ENCODE results near the gene SSTR4.

The SSTR4 gene

DNA sequence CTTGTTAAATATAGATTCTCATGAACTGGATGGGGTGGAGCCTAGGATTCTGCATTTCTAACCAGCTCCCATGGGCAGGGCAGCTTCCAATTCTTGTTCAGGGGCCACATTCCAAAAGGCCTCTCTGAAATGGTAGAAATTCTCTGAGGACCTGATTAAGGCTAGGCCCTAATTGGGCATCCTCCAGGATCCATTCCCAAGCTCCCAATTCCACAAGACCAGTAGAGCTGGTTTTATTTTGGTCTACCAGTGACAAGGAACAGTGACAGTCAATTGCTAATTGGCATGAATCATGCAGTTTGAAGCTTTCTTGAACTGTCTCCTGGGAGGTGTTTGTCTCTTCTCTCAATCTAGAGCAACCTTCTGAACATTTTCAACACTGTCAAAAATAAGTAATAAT is 11.3 kb downstream of the SSTR4 start:
- DNase-seq = no peak

DNA sequence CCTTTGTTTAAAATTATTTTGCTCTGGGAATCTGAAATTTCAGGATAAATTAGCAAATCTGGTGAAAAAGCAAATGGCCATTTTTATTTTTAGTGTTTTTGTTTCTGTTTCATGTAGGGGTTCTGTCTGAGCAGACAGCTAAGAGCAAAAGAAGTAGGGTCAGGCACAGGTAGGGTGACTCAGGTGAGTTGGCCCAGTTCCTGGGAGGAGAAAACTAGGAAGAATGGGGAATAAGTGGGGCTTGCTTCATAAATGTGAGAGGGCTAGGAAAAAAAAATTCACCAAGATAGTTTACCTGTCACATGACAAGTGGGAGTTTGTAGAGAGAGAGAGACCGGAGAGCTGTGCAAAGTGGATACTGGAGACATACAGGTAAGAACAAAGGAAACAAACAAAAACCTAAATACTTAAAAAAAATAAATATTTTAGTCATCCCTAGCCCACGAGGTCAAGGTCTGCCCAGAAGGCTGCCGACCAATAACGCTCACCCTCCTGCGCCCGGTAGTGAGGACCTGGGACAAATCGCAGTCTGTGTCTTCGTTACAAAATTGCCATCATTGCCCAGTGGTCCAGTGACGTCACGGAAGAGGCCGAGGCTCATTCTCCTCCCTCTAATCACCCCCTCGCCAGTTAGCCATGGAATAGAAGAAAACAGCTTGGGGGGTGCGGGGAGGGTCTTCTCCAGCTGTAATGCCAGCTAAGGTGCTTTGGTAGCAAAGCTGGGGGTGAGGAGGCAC is 12.1 kb downstream of the SSTR4 start:
- DNase-seq = no peak

GRCh38 chr20:23047738-23048214 is 12.7 kb downstream of the SSTR4 start:
- DNase-seq = peak; percentile 44

- peak; percentile 81 for DNase-seq
Measured at GRCh38 chr20:23048283-23049200, 13.4 kb downstream of the SSTR4 start.

GRCh38 chr20:23049201-23050075 is 14.3 kb downstream of the SSTR4 start, which contains the start of gene THBD:
THBD (minus strand) TSS chr20:23049672; CDS start chr20:23049504, 168 bp downstream.
- DNase-seq = peak; percentile 82

- DNase-seq = peak; percentile 74
Measured at GRCh38 chr20:23050076-23050838, 15.1 kb downstream of the SSTR4 start.

DNA sequence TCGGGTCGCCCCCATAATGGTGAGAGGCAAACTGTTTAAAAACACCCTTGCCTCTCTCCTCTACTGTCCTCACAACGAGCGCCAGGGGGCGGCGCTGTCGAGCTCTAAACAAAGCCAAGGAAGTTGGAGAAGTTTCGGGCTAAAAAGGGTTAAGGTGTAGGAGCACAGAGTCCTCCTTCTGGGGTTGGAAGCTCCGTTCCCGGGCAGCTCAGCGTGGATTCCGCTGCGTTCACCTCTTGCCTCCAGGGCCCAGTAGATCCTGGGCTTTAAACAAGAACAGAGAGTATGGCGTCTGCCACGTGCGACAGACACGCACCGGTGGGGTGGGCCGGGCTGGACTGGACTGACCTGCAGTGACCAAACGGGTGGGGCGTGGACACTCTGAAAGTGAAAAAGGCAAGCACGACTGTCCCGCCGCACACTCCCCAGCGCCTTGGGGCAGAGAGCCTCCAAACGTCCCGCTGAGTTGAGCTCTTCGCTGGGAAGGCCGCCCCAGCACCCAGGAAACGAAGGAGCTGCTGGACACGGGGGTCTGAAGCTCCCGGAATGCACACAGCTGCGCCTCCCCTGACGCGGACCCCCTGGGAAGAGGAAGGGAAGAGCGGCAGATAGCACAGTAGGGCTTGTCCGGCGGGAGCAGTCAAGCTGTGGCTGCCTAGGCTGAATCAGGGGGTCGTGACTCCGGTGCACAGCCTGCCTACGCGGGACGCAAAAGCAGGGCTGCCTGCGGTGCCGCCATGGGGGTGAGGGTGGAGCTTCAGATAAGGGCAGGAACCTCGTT is 15.9 kb downstream of the SSTR4 start:
- DNase-seq = peak; percentile 76

DNA sequence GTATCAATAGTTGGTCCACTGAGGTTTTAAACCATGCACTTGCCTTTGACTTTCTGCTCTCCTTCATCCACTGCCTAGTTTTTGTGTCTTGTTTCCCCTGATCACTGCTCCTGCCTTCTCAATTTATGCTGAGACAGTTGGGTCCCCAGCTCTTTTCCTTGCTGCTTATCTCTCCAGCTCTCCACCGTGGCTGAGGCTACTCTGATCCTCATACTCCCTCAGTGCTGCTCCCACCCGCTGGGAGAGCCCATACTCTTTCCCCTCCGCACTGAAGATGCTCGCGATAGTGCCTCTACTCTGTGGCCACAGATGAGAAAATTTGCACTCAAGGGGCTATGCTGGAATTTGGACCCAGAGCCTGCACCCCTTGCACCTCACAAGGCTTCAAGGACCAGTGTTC is 17.8 kb downstream of the SSTR4 start:
- DNase-seq = no peak

DNA sequence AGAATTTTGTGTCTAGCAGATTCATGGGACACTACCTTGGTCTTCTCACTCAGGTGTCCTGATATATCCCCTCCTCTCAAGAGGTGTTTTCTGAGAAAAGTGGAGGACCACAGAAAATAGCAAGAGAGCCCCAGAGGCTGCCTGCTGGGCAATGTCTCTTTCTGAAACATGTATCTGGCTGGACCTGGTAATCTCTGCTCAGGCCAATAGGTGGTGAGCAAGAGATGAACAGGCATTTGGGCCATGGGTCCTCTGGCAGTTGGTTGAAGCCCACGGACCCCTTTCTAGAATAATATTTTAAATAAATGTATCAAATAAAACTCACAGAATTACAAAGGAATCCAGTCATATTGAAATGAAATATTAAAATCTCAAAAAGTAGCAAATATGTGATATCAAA is 23.1 kb downstream of the SSTR4 start:
- no peak for DNase-seq

DNA sequence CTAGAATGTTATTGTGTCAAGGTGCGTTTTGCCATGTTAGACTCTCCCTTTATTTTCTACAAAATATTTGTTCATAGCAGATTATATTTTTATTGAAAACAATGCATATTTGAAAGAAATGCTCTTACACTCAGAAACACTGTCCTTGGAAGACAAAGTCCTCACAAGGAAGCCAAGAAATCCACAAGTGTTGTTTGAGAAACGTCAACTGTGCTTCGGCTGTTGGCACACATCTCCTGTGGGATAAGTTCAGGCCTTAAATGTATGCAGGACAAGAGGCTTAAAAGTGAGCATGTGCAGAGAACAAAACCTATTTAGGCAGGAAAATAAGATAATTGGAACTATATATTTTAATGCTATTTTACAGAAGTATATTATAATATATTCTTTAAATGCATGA is 23.9 kb downstream of the SSTR4 start:
- DNase-seq = no peak

DNA sequence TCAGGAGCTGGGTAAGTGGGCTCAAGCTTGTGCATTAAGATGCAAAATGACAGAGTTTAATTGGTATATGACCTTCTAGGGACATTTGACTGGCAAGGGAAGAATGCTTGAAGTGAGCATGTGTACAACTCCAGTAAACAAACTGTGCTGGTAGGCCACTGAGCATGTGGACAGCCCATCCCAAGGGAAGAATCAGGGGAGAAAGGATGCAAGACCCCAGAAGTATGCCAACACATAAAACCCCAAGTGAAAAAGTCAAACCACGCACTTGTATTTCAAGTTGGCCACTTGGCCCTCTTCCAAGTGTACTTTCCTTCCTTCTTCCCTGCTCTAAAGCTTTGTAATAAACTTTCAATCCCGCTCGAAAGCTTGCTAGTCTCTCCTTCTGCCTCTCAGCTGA is 24.7 kb downstream of the SSTR4 start:
- no peak for DNase-seq

DNA sequence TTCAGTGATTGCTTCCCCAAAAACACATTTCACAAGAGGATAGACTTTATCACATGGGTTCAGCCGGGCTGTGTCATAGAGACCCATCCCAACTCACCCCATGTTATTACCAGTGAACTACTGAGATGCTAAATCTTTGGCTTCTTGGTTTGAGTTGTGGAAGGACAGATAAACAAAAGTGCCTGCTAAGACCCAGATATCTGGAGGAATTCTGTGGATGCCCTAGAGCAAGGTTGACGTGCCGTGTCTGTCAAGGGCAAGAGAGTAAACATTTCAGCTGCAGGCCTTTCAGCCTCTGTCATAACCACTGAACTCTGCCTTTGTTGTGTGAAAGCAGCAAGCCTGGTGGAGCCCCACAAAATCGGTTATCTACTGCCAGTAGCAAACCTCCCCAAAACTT is 25.5 kb downstream of the SSTR4 start:
- DNase-seq = no peak

DNA sequence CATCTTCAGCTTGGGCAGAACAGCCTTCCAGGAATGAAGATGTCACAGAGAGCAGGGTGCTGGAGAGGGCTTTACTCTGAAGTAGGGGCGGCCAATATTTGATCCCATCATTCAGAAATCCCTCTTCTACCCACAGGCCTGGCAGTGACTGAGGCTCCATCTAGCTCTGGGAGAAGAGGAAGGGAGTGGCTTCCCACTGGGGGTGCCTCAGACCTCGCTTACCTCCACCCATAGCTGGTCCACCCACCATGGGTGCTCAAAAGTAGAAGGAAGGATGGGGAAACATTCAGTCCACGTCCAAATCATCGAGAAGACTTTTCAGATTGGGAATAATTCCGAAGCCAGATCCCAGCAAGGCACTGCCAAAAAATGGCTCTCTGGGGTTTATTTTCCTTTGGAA is 26.1 kb downstream of the SSTR4 start:
- DNase-seq = no peak

GRCh38 chr20:23061734-23062561 is 26.8 kb downstream of the SSTR4 start:
- DNase-seq = no peak

- no peak for DNase-seq
Measured at GRCh38 chr20:23062632-23063031, 27.5 kb downstream of the SSTR4 start.

GRCh38 chr20:23063168-23063567 is 28.1 kb downstream of the SSTR4 start:
- DNase-seq = no peak

DNA sequence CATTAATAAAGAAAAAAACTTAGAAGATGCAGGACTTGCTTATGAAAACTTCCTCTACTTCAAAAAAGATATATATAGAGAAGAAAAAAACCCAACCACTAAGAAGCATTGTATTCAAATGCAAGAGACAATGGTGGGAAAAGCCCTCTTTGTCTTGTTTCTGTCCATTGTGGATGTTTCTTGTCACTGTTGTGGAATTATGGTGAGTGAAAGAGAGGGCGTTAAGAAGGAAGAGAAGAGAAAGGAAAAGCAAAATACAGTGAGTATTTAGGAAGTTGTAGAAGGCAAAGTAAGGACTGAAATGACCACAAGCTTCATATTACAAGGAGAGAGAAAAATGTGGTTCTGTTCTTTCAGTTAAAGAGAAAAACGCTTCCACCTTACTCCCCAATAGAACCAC is 28.5 kb downstream of the SSTR4 start:
- no peak for DNase-seq

DNA sequence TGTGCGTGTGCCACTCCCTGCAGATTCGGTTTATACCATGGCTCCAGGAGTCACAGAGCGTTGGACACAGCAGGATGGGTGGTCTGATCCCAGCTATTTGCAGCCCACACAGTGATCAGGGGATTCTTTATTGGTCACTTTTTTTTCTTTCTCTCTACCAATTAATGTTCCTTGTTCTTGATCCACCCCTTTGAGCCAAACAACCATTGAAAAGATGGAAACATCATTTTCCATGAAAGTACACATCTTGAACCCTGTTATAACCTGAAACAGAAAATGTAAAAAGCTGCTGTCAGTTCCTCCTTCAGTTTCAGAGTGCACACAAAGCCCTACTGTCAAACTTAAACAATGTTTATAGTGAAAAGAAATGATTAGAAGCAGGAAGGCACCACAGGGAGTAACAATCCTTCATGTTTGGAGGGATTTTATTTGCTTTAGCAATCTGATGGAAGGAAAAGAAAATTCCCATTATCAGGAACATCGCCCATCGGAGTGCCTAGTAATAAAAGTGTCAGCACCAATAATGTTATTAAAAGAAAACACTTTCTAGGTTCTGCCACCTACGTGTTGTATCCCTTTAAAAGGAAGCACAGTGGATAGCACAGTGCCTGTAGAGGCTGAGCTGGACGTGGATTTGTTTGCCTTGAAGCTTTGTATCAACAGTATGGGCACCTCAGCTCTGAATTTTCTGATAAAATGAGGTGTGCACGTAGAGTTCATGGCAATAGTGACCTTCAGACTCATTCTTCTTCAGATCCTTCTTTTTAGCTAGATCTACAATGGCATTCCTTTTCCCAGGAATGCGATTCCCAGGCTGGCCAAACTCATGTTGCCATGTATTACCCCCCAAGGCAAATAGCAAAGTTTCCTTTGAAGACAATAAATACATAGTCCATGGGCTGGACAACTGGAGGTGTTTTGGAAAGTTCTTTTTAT is 30.4 kb downstream of the SSTR4 start:
- DNase-seq = no peak

DNA sequence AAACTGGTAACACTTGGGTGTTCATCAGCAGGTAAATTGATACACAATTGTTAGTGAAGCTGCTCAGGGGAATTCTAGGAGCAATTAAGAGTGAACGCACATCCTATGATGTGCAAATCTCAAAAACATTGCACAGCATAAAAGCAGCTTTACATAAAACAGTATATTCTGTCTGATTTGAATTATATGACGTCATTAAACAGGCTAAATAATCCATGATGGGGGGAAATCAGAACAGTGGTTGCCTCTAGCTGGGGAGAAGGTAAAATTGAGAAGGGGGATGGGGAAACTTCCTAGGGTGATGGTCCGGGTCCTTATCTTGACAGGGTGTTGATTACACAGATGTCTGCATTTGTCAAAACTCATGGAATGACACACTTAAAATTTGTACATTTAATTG is 31.7 kb downstream of the SSTR4 start:
- no peak for DNase-seq
